ENCODE results near the gene HSPA9. TPM values are rescaled to one million over a fixed set of nuclear protein-coding genes. Genes with fewer than 3 reads are reported as not detected.
A peak's percentile ranks its signal among the peaks of the same experiment; 100 is the strongest.

Gene HSPA9
- total RNA-seq = 262 and 396 TPM in 2 replicates

DNA sequence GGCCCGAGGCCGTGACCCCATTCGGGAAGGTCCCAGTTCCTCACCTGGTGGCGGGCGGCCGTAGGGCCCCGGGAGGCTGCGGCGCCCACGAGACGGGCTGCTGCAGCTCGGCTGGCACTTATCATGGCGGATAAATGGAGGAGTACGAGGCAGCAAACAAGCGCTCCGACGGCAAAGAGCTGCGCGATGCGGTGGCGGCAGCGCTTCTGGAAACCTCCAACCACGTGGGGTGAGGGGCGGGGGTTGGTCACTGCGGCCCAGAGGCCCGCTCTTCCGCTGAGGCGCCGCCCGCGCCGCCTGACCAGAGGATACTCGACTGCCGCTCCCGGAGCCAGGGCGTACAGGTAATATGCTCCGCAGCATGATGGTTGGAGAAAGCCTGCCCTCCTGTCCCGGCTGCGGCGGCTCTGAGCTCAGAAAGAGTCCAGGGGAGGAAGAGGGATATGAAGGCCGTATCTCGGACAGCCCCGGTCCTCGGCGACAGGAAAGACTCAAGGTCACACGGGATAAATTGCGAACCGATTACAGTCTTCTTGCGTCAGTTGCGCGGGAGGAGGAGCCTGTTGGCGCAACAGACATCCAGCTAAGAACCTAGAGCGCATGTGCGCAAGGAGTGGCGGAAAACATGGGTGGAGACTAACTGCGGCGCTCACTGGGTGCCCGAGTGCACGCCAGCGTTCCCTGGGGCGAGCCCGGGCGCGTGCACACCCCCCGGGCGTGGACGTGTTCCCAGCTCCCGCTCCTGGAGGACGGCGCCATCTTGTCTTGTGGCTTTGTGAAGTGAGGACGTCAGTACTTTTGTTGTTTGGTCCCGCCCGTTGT is at the start of gene HSPA9:
TSS of gene HSPA9 (minus strand) at position 208 of the 822 bp plus-strand sequence. CDS start at position 125, 83 bp downstream.

DNA sequence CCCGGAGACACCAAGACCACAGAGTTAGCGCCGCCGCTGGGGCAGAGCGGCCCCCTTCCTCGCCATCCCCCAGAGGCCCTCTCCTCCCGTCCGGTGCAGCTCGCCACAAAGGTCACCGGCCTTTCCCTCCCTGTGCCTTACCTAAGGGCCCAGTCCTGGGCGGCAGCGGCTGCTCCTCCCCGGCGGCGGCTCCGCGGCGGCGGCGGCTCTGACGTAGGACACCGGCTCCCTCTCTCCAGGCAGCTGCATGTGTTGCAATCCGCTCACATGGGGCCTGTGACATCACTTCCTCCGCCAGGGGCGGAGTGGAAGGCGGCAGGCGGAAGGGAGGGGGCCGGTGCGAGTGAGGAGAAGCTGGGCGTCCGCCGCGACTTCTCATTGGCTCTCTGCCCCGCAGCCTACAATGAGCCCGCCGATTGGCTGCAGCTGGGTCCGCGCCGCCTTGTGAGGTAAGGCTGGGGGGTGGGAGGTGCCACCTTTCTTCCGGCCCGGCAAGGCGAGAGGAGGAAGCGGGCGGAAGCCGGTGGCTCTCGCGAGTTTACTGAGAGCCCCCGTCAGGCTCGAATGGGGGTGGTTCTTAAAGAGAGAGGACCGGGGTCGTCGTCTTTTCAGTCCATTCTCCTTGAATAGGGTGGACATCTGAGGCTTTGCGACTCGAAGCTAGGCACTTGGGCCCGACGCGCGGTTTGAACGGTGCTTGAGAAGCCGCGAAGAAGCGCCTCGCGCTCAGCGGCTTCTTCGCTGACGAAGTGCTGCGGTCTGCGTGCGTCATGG is 32.1 kb downstream of the HSPA9 start, which contains the start of gene ETF1:
TSS of gene ETF1 (minus strand) at position 281 of the 774 bp plus-strand sequence. CDS start 318 bp downstream, outside the sequence.

Small RNA genes lying within 50 kb of the gene (small RNA-seq; reads per million reads assigned to genes)
- gene RF00154 (15.4 reads per million, percentile 96 among the genes with 10 or more reads in this experiment), gene RF01210 (not detected), gene SNORD63 (1,251 reads per million, percentile 100 among the genes with 10 or more reads in this experiment)

Other genes with a start within 250 kb of the HSPA9 start
- gene CDC25C, start 243.6 kb downstream of the HSPA9 start, total RNA-seq = 6.2 and 11.9 TPM in 2 replicates
- 30.1 and 33.2 TPM in 2 replicates for gene FAM53C, start 237.1 kb downstream of the HSPA9 start, total RNA-seq
- 36.0 and 49.7 TPM in 2 replicates for gene KDM3B, start 222.7 kb downstream of the HSPA9 start, total RNA-seq
- gene REEP2, start 136.3 kb downstream of the HSPA9 start, total RNA-seq = 2.2 and 4.8 TPM in 2 replicates
- gene EGR1, start 109.9 kb downstream of the HSPA9 start, total RNA-seq = 0.73 and 2.3 TPM in 2 replicates
- gene ETF1, start 32.2 kb downstream of the HSPA9 start, total RNA-seq = 128 and 160 TPM in 2 replicates
- 275 and 339 TPM in 2 replicates for gene CTNNA1, start 178.0 kb upstream of the HSPA9 start, total RNA-seq